Nucleus accumbens (tissue), 56 donors: Measurements from ENCODE around the gene NPAS3.
A peak's percentile ranks its signal among the peaks of the same experiment; 100 is the strongest.

Experiments
- DNase-seq, 56 donors: peaks; one replicate each; lab custom pipeline; 2025; lab: John Stamatoyannopoulos, UW

Gene NPAS3

GRCh38 chr14:33834466-33835260, 896.0 kb downstream of the NPAS3 start:
- DNase-seq: no peak

GRCh38 chr14:33835261-33835655, 896.6 kb downstream of the NPAS3 start:
- DNase-seq: no peak

GRCh38 chr14:33835677-33836076, 897.0 kb downstream of the NPAS3 start:
- DNase-seq: no peak

- peak in 20 of 56 donors; percentile 9 to 54 (median 24) for DNase-seq
Observed at GRCh38 chr14:33836203-33836899, 897.7 kb downstream of the NPAS3 start.

GRCh38 chr14:33836900-33837577, 898.4 kb downstream of the NPAS3 start:
- no peak for DNase-seq

GRCh38 chr14:33837943-33838683, 899.4 kb downstream of the NPAS3 start:
- no peak for DNase-seq

- DNase-seq: peak in 43 of 56 donors; percentile 8 to 83 (median 35)
Observed at GRCh38 chr14:33839193-33840076, 900.8 kb downstream of the NPAS3 start.

GRCh38 chr14:33840797-33841196, 902.1 kb downstream of the NPAS3 start:
- DNase-seq: no peak

GRCh38 chr14:33842299-33842698, 903.6 kb downstream of the NPAS3 start:
- no peak for DNase-seq

GRCh38 chr14:33844118-33844517, 905.4 kb downstream of the NPAS3 start:
- no peak for DNase-seq

GRCh38 chr14:33846100-33846824, 907.6 kb downstream of the NPAS3 start:
- DNase-seq: peak in 20 of 56 donors; percentile 8 to 70 (median 22)

- no peak for DNase-seq
Observed at GRCh38 chr14:33847066-33847465, 908.4 kb downstream of the NPAS3 start.

- no peak for DNase-seq
Observed at GRCh38 chr14:33848009-33848408, 909.3 kb downstream of the NPAS3 start.

- DNase-seq: peak in 48 of 56 donors; percentile 14 to 80 (median 54)
Observed at GRCh38 chr14:33848706-33849454, 910.2 kb downstream of the NPAS3 start.

- no peak for DNase-seq
Observed at GRCh38 chr14:33849455-33849801, 910.7 kb downstream of the NPAS3 start.

GRCh38 chr14:33850826-33851225, 912.1 kb downstream of the NPAS3 start:
- no peak for DNase-seq

GRCh38 chr14:33851366-33851765, 912.7 kb downstream of the NPAS3 start:
- DNase-seq: no peak

GRCh38 chr14:33851931-33852330, 913.3 kb downstream of the NPAS3 start:
- no peak for DNase-seq
